Muscle of arm (tissue), 12 donors: ENCODE data around the gene CELA2B. TPM values are rescaled to one million over a fixed set of nuclear protein-coding genes. Genes with fewer than 3 reads are reported as not detected.

ENCODE experiments used
- DNase-seq: peaks from one replicate; pipeline ENCODE4 v3.0.0-alpha.2; 2013
- polyA plus RNA-seq, 12 donors: library from polyadenylated mRNA; unstranded; fragments of 120-200 nt; gene quantifications; one replicate each; pipeline ENCODE4 v1.2.1, GENCODE V29; 2013; ENCODE audit not compliant: insufficient read length in 12 of 12

Gene CELA2B
- polyA plus RNA-seq, 12 donors: 1.4 to 5.5 (median 3.4) TPM; not detected in 2

- peak; percentile 31 for DNase-seq
These were observed 49.4 kb downstream of the CELA2B start for GRCh38 chr1:15525050-15526020.

GRCh38 chr1:15526021-15526489 lies 50.2 kb downstream of the CELA2B start:
- no peak for DNase-seq

GRCh38 chr1:15526490-15527339 lies 50.8 kb downstream of the CELA2B start, which contains the start of gene DNAJC16:
Gene DNAJC16, plus strand, starts transcription at chr1:15526848. Its CDS starts 2,258 bp downstream, at chr1:15529106.
- peak; percentile 100 for DNase-seq

GRCh38 chr1:15531003-15531402 lies 55.1 kb downstream of the CELA2B start:
- no peak for DNase-seq

GRCh38 chr1:15531682-15532081 lies 55.8 kb downstream of the CELA2B start:
- no peak for DNase-seq

GRCh38 chr1:15538771-15539170 lies 62.9 kb downstream of the CELA2B start:
- DNase-seq: no peak

- no peak for DNase-seq
These were observed 64.3 kb downstream of the CELA2B start for GRCh38 chr1:15540186-15540585.

Other genes starting within 250 kb of the CELA2B start
- 1 to 10 TPM in 9 of 12 donors, under 1 TPM in 1, not detected in 2; 0.88 to 2.4 (median 1.6) TPM for gene FHAD1, start 228.9 kb upstream of the CELA2B start, polyA plus RNA-seq
- 10 to 100 TPM in 11 of 12 donors, not detected in 1; 19.1 to 46.5 (median 25.0) TPM for gene EFHD2, start 66.2 kb upstream of the CELA2B start, polyA plus RNA-seq
- gene CTRC, start 37.7 kb upstream of the CELA2B start, polyA plus RNA-seq: 1 to 10 TPM in 1 of 12 donors, under 1 TPM in 9, not detected in 2; 0.18 to 1.4 (median 0.63) TPM
- gene CELA2A, start 19.4 kb upstream of the CELA2B start, polyA plus RNA-seq: under 1 TPM in 4 of 12 donors, not detected in 8; 0.20 to 0.54 (median 0.37) TPM
- 10 to 100 TPM in 11 of 12 donors, not detected in 1; 13.2 to 20.0 (median 17.6) TPM for gene CASP9, start 48.1 kb downstream of the CELA2B start, polyA plus RNA-seq
- 10 to 100 TPM in 11 of 12 donors, not detected in 1; 12.2 to 20.4 (median 16.6) TPM for gene DNAJC16, start 50.7 kb downstream of the CELA2B start, polyA plus RNA-seq
- gene AGMAT, start 108.9 kb downstream of the CELA2B start, polyA plus RNA-seq: 1 to 10 TPM in 11 of 12 donors, not detected in 1; 1.2 to 5.6 (median 3.9) TPM
- gene DDI2, start 141.4 kb downstream of the CELA2B start, polyA plus RNA-seq: 10 to 100 TPM in 11 of 12 donors, not detected in 1; 19.6 to 27.3 (median 25.7) TPM
- gene PLEKHM2, start 208.2 kb downstream of the CELA2B start, polyA plus RNA-seq: 10 to 100 TPM in 11 of 12 donors, not detected in 1; 36.4 to 62.2 (median 50.9) TPM